ENCODE results near the gene CTNNA2. TPM values are rescaled to one million over a fixed set of nuclear protein-coding genes. Genes with fewer than 3 reads are reported as not detected.

The CTNNA2 gene
- total and polyA plus RNA-seq, 9 donors = 0.32 to 1.4 (median 0.37) TPM; not detected in 3

- WGBS, 3 donors = 45 to 52% (median 47%) methylated on average over 3 of the region's 3 CpGs
- DNase-seq = no peak
- TF ChIP-seq POLR2A (IDR thresholded peaks at IDR 0.05) (no peak), EP300 (IDR thresholded peaks at IDR 0.05) (no peak)
- TF ChIP-seq, protein P1, sequence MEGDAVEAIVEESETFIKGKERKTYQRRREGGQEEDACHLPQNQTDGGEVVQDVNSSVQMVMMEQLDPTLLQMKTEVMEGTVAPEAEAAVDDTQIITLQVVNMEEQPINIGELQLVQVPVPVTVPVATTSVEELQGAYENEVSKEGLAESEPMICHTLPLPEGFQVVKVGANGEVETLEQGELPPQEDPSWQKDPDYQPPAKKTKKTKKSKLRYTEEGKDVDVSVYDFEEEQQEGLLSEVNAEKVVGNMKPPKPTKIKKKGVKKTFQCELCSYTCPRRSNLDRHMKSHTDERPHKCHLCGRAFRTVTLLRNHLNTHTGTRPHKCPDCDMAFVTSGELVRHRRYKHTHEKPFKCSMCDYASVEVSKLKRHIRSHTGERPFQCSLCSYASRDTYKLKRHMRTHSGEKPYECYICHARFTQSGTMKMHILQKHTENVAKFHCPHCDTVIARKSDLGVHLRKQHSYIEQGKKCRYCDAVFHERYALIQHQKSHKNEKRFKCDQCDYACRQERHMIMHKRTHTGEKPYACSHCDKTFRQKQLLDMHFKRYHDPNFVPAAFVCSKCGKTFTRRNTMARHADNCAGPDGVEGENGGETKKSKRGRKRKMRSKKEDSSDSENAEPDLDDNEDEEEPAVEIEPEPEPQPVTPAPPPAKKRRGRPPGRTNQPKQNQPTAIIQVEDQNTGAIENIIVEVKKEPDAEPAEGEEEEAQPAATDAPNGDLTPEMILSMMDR (IDR thresholded peaks at IDR 0.05) = no peak
- Histone ChIP-seq H3K36me3 (no peaks in the 10 kb centered on the region), H3K4me1 (ENCODE audit: insufficient read depth) (no peaks in the 10 kb centered on the region), H3K27me3 (no peaks in the 10 kb centered on the region), H3K4me3 (no peak overlapping the region), H3K27ac (no peak overlapping the region), H3K9me3 (no peaks in the 10 kb centered on the region)
- intact Hi-C loops (cut with DNase I) = no loop called here
Observed at GRCh38 chr2:80624062-80624461, 1111.2 kb downstream of the CTNNA2 start.

GRCh38 chr2:80634590-80634989, 1121.7 kb downstream of the CTNNA2 start:
- DNase-seq = no peak
- no peak for TF ChIP-seq EP300 (IDR thresholded peaks at IDR 0.05)
- TF ChIP-seq POLR2A (IDR thresholded peaks at IDR 0.05) = no peak
- TF ChIP-seq, protein P1 (IDR thresholded peaks at IDR 0.05) = no peak
- H3K27ac ChIP-seq = no peak overlapping the region
- H3K4me3 ChIP-seq = no peak overlapping the region
- H3K4me1 ChIP-seq (ENCODE audit: insufficient read depth) = no peaks in the 10 kb centered on the region
- H3K36me3 ChIP-seq = no peaks in the 10 kb centered on the region
- intact Hi-C loops (cut with DNase I) = no loop called here
- WGBS, 3 donors = 43 to 78% (median 63%) methylated on average over 4 of the region's 4 CpGs
- H3K27me3 ChIP-seq = no peaks in the 10 kb centered on the region
- H3K9me3 ChIP-seq = no peaks in the 10 kb centered on the region

DNA sequence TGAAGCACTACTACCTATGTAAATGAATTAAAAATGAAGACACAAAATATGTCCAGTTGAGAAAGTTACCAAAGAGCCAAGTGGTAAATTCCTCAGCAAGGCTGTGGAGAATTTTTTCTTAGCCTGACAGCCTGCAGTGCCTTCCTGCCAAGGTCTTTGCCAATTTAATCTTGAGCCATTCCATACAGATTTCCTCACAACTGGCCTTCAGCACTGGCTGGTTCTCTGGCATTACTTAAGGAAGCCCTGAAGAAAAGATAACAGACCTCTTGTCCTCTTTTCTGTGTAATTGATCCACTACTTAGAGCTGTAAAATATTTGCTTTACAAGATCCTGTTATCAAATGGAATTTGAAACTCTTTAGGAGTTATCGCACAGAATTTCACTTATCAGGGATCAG, 1125.9 kb downstream of the CTNNA2 start:
- no peak for DNase-seq
- WGBS, 3 donors = 11 to 22% (median 18%) methylated on average over 1 of the region's 1 CpG
- Histone ChIP-seq H3K27ac (no peak overlapping the region), H3K4me1 (ENCODE audit: insufficient read depth) (no peaks in the 10 kb centered on the region), H3K4me3 (no peak overlapping the region), H3K27me3 (no peaks in the 10 kb centered on the region), H3K9me3 (no peaks in the 10 kb centered on the region), H3K36me3 (no peaks in the 10 kb centered on the region)
- TF ChIP-seq EP300 (IDR thresholded peaks at IDR 0.05) (no peak), POLR2A (IDR thresholded peaks at IDR 0.05) (no peak)
- TF ChIP-seq, protein P1 (IDR thresholded peaks at IDR 0.05) = no peak
- intact Hi-C loops (cut with DNase I) = no loop called here

DNA sequence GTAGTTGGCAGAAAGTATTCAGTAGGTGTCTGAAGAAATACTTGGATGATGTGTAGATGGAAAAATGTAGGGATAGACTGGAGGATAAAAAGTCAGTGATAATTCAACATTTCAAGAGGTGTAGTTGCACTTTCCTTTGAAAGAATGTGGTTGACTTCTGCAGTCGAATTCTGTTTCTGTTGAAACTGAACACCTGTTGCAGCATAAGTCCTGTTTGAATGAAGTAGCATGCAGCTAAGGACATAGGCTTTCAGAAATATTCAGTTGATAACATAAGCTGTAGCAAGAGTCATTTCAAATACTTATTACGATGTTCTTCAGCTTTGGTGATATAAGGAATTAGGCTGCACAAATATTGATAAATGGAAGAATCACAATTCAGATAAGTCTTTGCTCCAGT, 1129.6 kb downstream of the CTNNA2 start:
- no peak for DNase-seq
- Histone ChIP-seq H3K36me3 (no peaks in the 10 kb centered on the region), H3K4me1 (ENCODE audit: insufficient read depth) (no peaks in the 10 kb centered on the region), H3K4me3 (no peak overlapping the region), H3K27me3 (no peaks in the 10 kb centered on the region), H3K9me3 (no peaks in the 10 kb centered on the region), H3K27ac (no peak overlapping the region)
- WGBS, 3 donors = 58 to 61% (median 61%) methylated on average over 2 of the region's 2 CpGs
- intact Hi-C loops (cut with DNase I) = no loop called here
- no peak for TF ChIP-seq EP300 (IDR thresholded peaks at IDR 0.05)
- TF ChIP-seq, protein P1 (IDR thresholded peaks at IDR 0.05) = no peak
- TF ChIP-seq POLR2A (IDR thresholded peaks at IDR 0.05) = no peak

GRCh38 chr2:80643598-80643997, 1130.7 kb downstream of the CTNNA2 start:
- TF ChIP-seq EP300 (IDR thresholded peaks at IDR 0.05) (no peak), POLR2A (IDR thresholded peaks at IDR 0.05) (no peak)
- TF ChIP-seq, protein P1 (IDR thresholded peaks at IDR 0.05) = no peak
- H3K9me3 ChIP-seq = no peaks in the 10 kb centered on the region
- intact Hi-C loops (cut with DNase I) = no loop called here

More at GRCh38 chr2:80643598-80643997, 1130.7 kb downstream of the CTNNA2 start:
- Histone ChIP-seq H3K4me1 (ENCODE audit: insufficient read depth) (no peaks in the 10 kb centered on the region), H3K36me3 (no peaks in the 10 kb centered on the region), H3K4me3 (no peak overlapping the region), H3K27ac (no peak overlapping the region), H3K27me3 (no peaks in the 10 kb centered on the region)
- no peak for DNase-seq
